A204.1 (cell line): ENCODE data around the gene ITIH1.

Experiments
- FAIRE-seq: peaks from 2 replicates; lab custom pipeline; 2012; peaks lifted over from hg19 to GRCh38; lab: Jason Lieb, UNC

Gene ITIH1

DNA sequence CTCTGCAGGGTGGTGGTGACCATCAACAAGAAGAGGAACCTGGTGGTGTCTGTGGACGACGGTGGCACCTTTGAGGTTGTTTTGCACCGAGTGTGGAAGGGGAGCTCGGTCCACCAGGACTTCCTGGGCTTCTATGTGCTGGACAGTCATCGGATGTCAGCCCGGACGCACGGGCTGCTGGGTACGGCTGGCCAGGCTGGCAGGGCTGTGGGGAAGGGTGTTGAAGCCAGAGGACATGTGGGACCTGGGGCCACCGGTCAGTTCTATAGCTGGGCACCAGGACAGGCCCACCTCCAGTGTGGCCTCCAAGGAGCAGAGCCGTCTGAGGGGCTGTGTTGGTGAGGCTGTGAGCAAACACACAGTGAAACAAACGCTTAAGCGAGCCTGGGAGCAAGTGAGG lies 13.3 kb downstream of the ITIH1 start:
- no peak for FAIRE-seq

DNA sequence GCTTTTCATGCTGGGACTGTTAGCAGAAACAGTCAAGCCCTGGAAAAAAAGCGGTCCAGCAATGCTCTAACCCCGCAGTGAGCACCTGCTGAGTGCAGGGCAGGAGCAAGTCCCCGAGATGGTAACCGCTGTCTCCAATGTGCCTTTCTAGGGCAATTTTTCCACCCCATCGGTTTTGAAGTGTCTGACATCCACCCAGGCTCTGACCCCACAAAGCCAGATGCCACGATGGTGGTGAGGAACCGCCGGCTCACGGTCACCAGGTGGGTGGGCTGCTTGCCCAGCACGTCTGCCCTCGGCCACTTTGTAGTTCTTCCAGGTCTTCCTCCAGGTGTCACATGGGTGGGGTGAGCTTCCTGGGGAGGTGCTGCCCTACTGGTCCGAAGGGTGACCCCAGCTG lies 14.0 kb downstream of the ITIH1 start:
- no peak for FAIRE-seq

DNA sequence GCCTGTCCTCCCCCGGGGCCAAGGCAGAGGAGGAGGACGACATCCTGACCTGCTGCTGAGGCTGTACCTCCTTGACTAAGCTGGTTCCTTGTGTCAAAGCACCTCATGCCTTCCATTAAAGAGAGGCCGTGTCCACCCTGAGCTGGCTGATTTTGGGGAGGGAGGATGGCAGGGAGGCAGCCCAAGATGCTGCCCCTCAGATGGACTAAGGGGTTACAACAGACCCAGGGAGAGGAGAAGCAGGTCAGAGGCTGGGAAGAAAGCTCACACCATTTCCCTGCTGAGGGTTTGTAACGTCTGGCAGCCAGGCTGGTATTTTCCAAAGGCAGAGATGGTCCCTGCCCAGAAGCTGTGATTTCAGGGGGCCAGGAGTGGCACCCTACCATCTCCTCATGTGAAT lies 14.5 kb downstream of the ITIH1 start:
- FAIRE-seq: no peak

DNA sequence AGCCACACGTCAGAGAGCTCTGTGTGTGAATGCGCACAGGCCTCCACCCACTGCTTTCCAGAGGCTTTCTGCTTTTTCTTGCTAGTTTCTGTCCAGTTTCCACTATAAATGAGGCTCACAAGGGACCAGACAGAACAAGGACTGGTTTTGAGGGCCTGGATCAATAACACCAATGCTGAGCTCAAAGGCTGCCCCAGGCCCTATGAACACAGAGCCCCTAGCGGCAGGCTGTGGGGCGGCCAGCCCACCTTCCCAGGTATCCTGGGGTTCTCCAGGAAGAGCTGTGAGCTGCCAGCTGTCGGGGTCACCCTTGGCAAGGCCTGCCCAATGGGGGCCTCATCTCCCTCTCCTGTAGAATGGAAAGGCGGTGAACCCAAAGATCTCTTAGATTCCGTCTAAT lies 15.0 kb downstream of the ITIH1 start:
- FAIRE-seq: no peak

DNA sequence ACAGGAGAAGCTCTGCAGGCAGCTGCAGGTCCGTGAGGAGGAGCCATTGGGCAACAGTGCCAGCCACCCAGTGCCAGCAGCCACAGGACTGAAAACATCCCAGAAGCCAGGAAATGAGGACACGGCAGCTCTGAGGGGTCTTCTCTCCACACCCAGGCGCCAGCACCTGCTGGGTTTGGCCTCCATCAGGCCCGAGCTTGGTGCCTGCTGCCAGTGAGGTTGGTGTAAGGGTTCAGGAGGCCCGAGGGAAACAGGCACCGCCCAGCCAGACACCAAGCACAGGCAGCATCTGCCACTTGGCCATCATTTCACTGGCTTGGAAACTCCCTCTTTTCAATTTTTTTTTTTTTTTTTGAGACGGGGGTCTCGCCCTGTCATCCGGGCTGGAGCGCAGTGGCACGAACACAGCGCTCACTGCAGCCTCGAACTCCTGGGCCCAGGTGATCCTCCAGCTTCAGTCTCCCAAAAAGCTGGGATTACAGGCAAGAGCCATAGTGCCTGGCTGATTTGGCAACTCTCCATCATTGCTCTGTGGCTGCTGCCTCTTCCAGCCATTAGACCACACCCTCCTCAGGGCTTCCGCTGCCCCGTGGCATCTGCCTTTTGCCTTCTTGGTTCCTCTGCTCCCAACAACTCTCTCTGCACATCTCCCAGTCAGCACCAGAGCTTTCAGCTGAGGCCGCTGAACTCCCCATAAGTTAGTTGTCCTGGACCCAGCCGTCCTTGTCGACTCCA lies 15.7 kb downstream of the ITIH1 start:
- FAIRE-seq: no peak

DNA sequence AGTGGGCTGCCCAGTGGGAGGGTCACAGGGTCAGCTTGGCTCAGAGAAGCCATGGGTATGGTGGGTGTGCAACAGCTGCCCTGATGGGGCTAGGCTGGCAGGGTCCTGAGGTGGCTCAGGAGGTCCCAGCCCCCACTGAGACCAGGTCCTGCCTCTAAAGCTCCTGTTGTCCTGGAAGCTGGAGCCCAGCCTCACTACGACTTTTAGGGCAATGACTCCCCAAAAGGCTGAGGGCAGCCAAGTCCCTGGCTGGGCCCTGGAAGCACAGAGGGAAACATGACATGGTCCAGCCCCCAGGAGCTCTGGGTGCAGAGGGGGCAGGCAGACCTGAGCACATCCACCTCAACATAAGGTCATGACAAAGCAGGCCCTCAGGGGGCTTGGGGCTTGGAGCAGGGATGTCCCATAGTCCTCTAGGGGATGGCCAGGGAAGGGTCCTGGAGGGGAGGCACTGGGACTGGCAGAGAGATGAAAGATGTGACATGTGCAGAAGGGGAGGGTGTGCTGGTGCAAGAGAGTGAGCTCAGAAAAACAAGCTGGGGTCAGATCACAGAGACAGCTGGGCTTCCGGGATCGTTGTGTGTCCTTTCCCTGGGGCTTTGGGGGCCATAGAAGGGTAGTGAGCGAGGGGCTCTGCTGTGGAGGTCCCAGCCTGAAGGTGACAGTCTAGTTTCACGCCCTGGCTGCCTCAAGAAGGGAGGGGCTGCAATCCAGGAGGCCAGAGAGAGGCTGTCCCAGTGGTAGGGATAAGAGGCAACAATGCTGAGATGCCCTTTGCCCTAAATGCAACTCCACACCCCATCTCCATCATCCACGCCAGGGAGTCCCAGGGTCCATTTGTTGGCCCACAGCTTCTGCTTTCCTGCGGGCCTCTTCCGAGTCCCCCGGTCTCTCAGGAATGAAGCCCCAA lies 16.6 kb downstream of the ITIH1 start:
- no peak for FAIRE-seq

DNA sequence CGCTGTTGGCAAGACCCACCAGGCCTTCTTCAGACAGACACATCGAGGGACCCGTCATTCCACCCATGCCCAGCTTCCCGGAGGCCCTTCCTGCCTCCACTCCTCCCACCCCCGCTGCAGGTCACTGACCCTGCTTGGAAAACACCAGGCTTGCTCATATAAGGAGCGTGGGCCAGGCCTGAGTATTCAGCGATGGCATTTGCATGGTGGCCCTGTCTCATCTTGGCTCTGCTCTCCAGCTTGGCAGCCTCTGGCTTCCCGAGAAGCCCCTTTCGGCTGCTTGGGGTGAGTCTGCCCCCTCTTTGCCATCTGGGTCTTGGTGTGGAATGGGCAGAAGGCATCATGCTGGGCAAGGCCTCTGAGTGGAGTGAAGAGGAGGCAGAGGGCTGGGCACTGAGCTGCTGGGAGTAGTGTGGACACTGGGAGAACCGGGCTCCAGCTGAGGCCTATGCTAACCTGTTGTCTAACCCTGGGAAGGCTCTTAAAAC lies 17.3 kb downstream of the ITIH1 start, which contains the start of gene ITIH3:
TSS of gene ITIH3 (plus strand) at position 185 of the 488 bp plus-strand sequence. CDS start at position 193, 8 bp downstream.
- FAIRE-seq: no peak

DNA sequence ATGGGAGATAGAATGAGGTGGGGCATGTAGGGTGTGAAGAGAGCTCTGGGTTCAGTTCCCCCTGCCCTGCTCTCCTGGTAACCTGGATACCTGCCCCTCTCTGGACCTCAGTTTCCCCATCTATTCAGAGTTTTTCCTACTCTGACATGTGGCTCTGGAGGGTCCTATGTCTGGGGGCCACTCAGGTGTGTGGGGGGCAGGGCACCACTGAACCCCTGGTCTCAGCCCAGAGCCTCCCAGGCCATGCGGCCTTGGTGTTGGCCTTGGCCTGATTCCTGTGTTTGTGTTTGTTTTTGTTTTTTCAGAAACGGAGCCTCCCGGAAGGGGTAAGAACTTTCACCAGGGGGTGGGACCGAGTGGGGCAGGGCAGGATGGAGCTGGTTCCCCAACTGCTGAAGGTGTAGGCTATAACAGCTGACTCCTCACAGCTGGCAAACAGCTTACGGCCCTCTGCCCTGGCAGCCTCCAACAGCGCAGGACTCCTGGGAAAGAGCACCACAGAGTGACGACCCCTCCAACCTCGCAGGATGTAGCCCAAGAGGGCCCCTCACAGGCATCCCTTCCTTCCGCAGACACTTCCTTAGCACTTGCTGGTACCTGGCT lies 18.0 kb downstream of the ITIH1 start:
- FAIRE-seq: no peak

DNA sequence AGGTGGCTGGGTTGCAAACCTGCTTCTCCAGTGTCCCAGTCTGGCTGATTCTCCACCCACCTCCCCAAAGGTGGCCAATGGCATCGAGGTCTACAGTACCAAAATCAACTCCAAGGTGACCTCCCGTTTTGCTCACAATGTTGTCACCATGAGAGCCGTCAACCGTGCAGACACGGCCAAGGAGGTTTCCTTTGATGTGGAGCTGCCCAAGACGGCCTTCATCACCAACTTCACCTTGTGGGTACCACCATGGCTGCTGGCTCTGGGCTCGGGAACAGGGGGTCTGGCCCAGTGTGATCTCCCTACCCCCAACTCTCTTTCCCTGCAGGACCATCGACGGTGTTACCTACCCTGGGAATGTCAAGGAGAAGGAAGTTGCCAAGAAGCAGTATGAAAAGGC lies 19.0 kb downstream of the ITIH1 start:
- no peak for FAIRE-seq

DNA sequence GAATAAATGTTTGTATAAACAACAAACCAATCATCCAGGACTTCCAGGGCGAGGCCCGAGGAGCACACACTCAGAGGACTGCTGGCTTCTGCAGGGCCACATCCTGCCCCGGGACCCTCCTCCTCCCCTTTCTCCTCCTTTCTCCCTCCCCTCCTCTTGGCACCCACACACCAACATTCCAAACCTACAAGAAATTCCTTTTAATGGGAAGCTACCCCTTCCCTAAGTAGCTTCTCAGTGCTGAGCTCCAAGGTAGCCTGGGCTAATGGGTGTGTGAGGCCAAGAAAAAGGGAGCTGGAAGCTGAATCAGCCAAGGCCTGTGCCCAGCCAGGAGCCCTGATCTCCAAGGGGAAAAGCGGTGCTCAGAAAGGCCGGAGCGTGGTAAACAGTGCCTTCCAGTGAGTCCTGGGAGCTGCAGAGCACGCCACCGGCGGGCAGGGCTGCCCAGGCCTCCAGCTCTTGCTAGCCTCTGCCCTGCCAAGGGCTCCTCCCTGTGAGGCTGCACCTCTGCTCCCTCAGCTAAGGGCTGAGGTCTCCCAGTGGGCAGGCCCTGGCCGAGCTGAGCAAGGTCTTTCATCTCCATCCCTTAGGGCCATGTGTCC lies 21.1 kb downstream of the ITIH1 start:
- no peak for FAIRE-seq

DNA sequence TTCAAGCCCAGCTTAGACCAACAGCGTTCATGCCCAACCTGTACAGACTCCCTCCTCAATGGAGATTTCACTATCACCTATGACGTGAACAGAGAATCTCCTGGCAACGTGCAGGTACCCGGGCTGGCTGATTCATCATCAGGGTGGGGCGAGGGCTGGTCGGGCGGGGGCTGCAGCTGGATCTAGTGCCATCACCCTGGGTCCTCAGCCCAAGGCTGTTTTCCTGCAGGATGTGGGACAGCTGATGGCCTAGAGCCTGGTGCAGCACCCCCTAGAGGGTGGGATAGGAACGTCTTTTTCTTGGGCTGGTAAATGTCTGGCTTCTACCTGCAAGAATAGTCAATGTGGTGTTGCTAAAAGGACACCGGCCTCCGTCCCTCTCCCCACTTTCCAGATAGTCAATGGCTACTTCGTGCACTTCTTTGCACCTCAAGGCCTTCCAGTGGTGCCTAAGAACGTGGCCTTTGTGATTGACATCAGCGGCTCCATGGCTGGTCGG lies 21.6 kb downstream of the ITIH1 start:
- no peak for FAIRE-seq

DNA sequence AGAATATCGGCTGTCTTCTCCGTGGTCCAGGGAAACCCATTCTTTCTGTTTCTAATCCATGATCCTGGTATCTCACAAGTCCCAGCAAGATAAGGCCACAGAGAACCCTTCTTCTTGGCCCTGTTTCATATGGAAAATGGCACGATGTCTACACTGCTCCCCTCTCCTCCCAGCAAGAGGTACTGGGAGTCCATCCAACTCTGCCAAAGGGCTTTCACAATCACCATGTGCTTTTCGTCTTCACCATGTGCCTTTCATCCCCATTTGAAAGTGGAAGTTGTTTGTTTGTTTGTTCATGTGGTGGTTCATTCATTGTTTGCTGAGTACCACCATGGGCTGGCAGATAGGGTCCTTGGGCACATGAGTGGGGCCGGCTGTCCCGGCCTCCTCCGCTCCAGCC lies 22.7 kb downstream of the ITIH1 start:
- no peak for FAIRE-seq

DNA sequence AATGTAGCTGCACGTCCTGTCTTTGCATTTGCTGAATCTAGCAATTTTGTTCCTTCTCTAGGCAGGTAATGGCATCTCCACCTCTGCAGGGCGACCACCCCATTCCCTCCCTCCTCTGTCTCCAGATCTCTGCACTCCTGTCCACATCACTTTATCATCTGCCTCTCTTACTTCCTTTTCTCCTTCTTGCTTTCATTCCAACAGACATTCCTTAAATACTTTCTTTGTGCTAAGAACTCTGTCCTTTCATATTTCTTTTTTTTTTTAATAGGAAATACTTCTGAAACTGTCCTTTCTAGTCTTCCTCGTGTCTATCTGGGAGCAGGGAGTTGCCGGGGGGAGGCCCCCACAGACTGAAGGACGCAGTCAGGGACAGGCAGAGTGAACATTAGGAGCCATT lies 24.4 kb downstream of the ITIH1 start:
- no peak for FAIRE-seq

DNA sequence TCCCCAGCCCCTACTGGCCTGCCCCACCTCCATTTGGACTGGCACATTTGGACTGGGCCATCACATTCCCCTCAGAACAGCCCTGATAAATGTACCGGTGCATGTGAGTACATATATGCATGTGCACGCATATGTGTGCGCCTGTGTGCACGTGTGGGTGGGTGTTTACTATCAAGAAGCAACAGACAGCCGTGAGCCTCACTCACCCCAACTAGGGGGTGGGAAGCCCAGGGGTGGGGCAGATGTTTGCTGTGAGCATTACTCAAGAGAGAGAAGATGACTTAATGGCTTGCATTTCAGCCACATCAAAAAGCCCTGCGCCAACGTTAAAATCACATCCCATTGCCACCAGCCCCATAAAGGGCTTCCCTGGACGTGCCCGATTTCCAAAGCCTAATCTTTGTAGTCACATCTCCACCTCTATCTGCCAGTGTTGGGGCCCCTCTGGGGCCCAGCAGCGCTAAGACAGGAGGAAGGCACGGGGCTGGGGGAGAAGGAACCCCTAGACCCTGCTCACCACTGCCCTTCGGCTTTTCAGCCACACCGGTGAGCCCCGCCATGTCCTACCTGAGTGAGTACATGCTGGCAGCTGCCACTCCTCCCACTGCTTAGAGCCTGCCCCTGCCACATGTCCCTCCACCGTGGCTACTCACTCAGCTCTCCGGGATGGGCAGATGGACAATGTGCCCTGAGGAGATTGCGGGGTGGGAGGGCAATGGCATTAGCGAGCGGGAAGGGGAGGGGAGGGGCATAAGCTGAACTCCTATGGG lies 28.1 kb downstream of the ITIH1 start:
- no peak for FAIRE-seq

DNA sequence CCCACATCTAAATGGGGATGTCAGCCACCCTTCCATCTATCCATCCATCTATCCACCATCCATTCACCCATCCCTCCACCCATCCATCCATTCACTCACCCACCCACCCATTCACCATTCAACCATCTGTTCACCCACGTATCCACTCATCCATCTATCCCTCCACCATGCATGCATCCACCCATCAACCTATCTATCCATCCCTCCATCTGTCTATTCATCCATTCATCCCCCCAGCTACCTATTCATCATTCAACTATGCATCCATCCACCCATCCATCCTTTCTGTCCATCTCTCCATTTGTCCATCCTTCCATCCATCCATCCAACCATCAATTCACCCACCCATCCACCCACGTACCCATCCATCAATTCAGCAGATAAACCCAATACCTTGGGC lies 31.8 kb downstream of the ITIH1 start:
- no peak for FAIRE-seq

DNA sequence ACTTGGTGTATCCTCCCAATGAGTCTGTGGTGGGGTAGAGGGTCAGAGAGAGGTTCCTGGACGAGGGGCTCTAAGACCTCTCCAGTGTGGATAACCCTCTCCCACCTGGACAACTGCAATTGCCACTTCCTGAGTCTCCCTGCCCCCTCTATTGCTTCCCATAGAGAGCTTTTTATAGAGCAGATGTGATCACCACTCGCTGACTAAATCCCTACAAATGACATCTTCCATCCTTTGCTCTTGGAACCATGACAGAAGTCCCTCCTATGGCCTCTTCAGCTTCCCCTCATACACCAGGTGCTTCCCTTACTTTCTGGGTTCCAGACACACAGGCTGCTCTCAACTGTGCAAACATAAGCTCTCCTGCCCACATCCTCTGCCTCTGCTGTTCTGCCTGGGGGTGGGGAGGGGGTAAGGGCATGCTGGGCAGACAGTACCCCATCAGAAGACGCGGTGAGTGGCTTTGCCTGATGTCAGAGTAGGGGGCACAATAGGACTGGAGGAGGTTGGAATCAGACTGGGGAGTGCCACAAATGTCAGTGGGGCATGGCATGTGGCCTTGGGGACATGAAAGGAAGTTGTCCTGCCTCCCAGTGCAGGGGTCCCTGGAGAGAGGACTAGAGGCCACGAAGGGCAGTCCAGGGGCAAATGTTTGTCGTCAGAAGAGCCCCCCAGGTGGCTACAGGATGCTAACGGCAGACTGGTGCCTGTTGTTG lies 32.4 kb downstream of the ITIH1 start:
- no peak for FAIRE-seq

DNA sequence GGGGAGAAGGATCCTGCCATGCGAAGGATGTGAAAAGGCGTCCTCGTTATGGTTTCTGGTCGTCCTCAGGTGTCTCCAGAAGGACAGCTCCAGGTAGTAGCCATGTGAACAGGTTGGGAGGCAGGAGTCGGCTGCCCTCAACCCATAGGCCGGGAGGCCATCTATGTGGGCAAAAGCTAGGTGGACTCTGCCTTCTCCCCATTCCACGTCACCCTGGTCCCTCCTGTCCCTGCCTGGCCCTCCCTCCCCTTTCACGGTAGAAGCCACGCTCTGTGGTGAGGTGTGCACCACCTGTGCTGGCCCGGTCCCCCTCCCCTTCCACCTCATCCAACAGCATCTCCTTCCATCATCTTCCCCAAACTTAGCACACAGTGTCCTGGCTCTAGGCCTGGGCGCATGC lies 33.5 kb downstream of the ITIH1 start:
- FAIRE-seq: no peak

DNA sequence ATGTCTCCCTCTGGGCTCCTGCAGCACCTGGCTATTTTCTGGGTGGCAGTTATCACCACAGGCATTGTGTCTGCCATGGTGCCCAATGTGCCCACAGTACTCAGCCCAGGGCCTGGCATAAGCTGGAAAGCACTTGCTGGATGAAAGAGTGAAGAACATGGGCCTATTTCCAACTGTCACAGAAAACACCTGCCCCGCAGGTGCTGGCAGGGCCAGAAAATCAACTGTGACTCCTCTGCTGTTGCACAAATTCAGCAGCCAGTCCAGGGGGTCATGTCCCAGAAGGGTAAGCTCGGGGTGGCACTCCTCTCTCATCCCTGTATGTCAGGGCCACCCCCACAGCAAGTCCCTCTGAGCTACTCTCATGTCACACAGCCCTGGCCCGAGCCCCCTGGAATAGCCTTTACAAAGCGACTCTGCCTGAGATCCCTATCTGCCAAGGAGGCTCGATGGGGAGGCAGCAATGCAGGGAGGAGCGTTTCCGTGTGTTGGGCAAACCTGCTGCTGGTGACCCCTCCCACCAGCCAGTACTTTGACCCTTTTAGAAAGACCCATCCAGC lies 34.1 kb downstream of the ITIH1 start:
- no peak for FAIRE-seq

DNA sequence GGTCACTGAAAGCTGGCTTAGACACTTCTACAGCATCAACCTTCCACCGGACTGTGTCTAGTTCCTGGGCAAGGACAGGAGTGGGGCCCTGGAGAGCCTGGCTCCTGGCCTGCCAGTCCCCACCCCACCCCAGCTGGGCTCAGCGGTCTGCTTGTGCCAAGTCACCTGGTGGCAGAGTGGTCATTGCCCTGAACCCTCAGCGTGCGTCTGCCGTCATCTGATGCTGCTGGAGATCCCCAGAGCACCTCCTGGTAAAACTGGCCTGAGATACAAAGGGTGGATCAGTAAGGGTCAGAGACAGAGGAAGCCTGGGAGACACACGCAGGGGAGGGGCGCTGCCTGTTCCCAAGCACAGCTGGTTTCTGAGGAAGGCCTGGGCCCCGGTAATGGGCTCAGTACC lies 36.4 kb downstream of the ITIH1 start:
- FAIRE-seq: no peak

DNA sequence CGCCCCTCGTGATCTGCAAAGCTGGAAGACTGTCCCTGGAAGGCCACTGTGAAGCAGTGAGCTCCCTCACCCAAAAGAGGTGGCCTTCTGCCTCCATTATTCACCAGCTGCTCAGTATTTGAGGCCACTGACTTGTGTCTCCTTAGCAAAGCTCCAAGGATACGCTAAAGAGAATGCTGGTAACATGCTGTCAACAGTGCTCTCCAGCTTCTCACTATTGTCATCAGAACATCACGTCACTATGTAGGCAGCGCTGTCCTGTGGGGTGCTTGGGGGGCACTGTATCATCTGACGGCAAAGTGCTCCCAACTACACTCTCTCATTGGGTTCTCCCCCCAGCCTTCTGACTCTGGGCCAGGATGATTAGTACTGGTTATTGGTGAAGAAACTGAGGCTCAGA lies 38.8 kb downstream of the ITIH1 start:
- no peak for FAIRE-seq

DNA sequence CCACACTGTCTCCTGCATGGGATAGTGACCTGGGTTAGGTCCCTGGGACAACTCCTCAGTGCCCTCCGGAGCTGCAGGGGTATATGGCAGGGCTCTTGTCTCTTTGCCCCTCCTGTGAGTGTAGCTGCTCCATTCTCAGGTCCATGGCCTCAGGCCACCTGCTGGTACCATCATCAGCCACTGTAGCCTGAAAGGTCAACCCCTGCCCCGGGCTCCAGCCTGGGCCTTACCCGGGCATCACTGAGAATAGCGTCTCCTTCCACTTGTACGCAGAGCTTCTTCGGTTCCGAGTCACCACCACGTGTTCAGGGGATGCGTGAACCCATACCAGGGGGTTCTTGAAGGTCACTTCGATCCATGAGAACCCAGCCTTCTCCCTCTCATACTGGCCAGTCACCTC lies 39.3 kb downstream of the ITIH1 start:
- no peak for FAIRE-seq
